HepG2 (cell line): Measurements from ENCODE around the gene SF3B6.

Source experiments
- CTCF ChIP-seq: sonication (generic); formaldehyde crosslinking; IDR thresholded peaks from 2 replicates; pipeline ENCODE4 v1.5.0; 2020; ENCODE audit warnings: mild to moderate bottlenecking, missing genetic modification reagents, moderate library complexity
- EP300 ChIP-seq, 3 experiments: sonication (generic) in 1 of 3; formaldehyde crosslinking in 1 of 3; IDR thresholded peaks; 2 replicates each; pipeline versions ENCODE4 v1.5.1 to v1.6.1; 2011 to 2020; ENCODE audit warnings: low read depth in 2 of 3, low read length in 2 of 3, borderline replicate concordance in 1 of 3, improper control_type of control experiment in 1 of 3, mild to moderate bottlenecking in 1 of 3, missing genetic modification reagents in 1 of 3, moderate library complexity in 1 of 3
- EZH2 ChIP-seq: conservative IDR thresholded peaks from 2 replicates; pipeline ENCODE4 v1.6.1; 2012; ENCODE audit warnings: mild to moderate bottlenecking, low read depth, low read length, moderate library complexity
- HOXD1 ChIP-seq: sonication (generic); formaldehyde crosslinking; IDR thresholded peaks from 2 replicates; pipeline ENCODE4 v1.5.0; 2020; ENCODE audit warnings: missing genetic modification reagents
- KDM5A ChIP-seq: fragments of 200-600 bp; sonication (generic); IDR thresholded peaks from 2 replicates; pipeline ENCODE4 v1.7.0; 2018; ENCODE audit warnings: antibody characterized with exemption, mild to moderate bottlenecking, low read length, borderline replicate concordance
- MAFF ChIP-seq: IDR thresholded peaks from 2 replicates; pipeline ENCODE4 v1.6.1; 2011; ENCODE audit warnings: low read depth, low read length, improper control_type of control experiment
- POLR2A ChIP-seq, 2 experiments: IDR thresholded peaks; 2 replicates each; pipeline ENCODE4 v1.6.1; 2011; ENCODE audit warnings: low read depth in 2 of 2, low read length in 2 of 2, mild to moderate bottlenecking in 1 of 2, moderate library complexity in 1 of 2; ENCODE audit not compliant: insufficient read depth in 1 of 2
- POLR2AphosphoS2 ChIP-seq: IDR thresholded peaks from 2 replicates; pipeline ENCODE4 v1.6.1; 2011; ENCODE audit warnings: low read depth, low read length, improper control_type of control experiment
- SALL2 ChIP-seq: sonication (generic); formaldehyde crosslinking; IDR thresholded peaks from 2 replicates; pipeline ENCODE4 v1.8.1; 2023; ENCODE audit warnings: mild to moderate bottlenecking, missing genetic modification reagents, inconsistent platforms
- SP2 ChIP-seq: sonication (generic); formaldehyde crosslinking; IDR thresholded peaks from 2 replicates; pipeline ENCODE4 v1.5.1; 2020; ENCODE audit warnings: mild to moderate bottlenecking, missing genetic modification reagents
- SRF ChIP-seq: IDR thresholded peaks from 2 replicates; pipeline ENCODE4 v1.6.1; 2011; ENCODE audit warnings: mild to moderate bottlenecking, low read depth, low read length, moderate library complexity
- ZNF121 ChIP-seq: sonication (generic); formaldehyde crosslinking; IDR thresholded peaks from 2 replicates; pipeline ENCODE4 v1.5.0; 2020; ENCODE audit warnings: mild to moderate bottlenecking, missing genetic modification reagents

- TF ChIP-seq EZH2 (no peak), EP300 (IDR thresholded peaks at IDR 0.05; ENCODE audit: low read depth in 2 of 2, low read length in 2 of 2) (no peak), EP300 (CRISPR knock-in tag; IDR thresholded peaks at IDR 0.05; ENCODE audit: borderline replicate concordance) (no peak), MAFF (no peak), SRF (no peak), CTCF (CRISPR knock-in tag) (no peak), SP2 (no peak), POLR2A (IDR thresholded peaks at IDR 0.05; ENCODE audit: insufficient read depth in 1 of 2, low read depth in 2 of 2, low read length in 2 of 2) (no peak), KDM5A (no peak), SALL2 (CRISPR knock-in tag) (no peak), POLR2AphosphoS2 (no peak), ZNF121 (CRISPR knock-in tag) (no peak), HOXD1 (CRISPR knock-in tag) (no peak)
These were observed 56.4 kb downstream of the SF3B6 start for GRCh38 chr2:24019729-24020128.
